Spleen (tissue), 11 donors: ENCODE measurements around the gene ISOC2. TPM values are rescaled to one million over a fixed set of nuclear protein-coding genes. Genes with fewer than 3 reads are reported as not detected.
"Not testable (repeated sequence)": the region's sequence is repeated elsewhere in the genome, so short reads cannot be mapped to it uniquely, and the experiment has no call there.

Experiments used
- DNase-seq: peaks from one replicate; pipeline ENCODE4 v3.0.0-alpha.2; 2020
- H3K27ac ChIP-seq, 8 donors: fragments of 200-600 bp; sonication (generic) in 7 of 8; 1 replicate in 4 of 8; 2 replicates in 4 of 8; pipeline versions ENCODE4 v1.5.0 to v1.8.0; 2016 to 2021; ENCODE audit warnings: inconsistent platforms in 4 of 8, mild to moderate bottlenecking in 4 of 8, moderate library complexity in 1 of 8
- H3K27me3 ChIP-seq, 7 donors: fragments of 200-600 bp; sonication (generic) in 6 of 7; replicated peaks in 1 of 7; 1 replicate in 4 of 7; 2 replicates in 3 of 7; pipeline versions ENCODE4 v1.5.0 to v1.8.0; 2016 to 2021; ENCODE audit warnings: inconsistent platforms in 3 of 7, mild to moderate bottlenecking in 1 of 7
- H3K36me3 ChIP-seq, 6 donors: fragments of 200-600 bp; sonication (generic) in 5 of 6; 1 replicate in 4 of 6; 2 replicates in 2 of 6; pipeline versions ENCODE4 v1.5.0 to v1.8.0; 2016 to 2021; ENCODE audit warnings: inconsistent platforms in 2 of 6
- H3K4me1 ChIP-seq, 6 donors: fragments of 200-600 bp; sonication (generic) in 5 of 6; 1 replicate in 3 of 6; 2 replicates in 3 of 6; pipeline versions ENCODE4 v1.5.0 to v1.8.0; 2016 to 2021; ENCODE audit warnings: inconsistent platforms in 3 of 6
- H3K4me3 ChIP-seq, 8 donors: fragments of 200-600 bp; sonication (generic) in 7 of 8; 1 replicate in 4 of 8; 2 replicates in 4 of 8; pipeline versions ENCODE4 v1.5.0 to v1.8.0; 2016 to 2021; ENCODE audit warnings: inconsistent platforms in 4 of 8, mild to moderate bottlenecking in 4 of 8, moderate library complexity in 2 of 8
- H3K9me3 ChIP-seq, 8 donors: fragments of 200-600 bp; sonication (generic) in 7 of 8; 1 replicate in 4 of 8; 2 replicates in 4 of 8; pipeline versions ENCODE4 v1.5.0 to v1.8.0; 2016 to 2021; ENCODE audit warnings: inconsistent platforms in 4 of 8
- POLR2A ChIP-seq, 3 donors: fragments of 450-650 bp; IDR thresholded peaks; one replicate each; pipeline ENCODE4 v1.5.1; 2017; ENCODE audit warnings: antibody characterized with exemption in 3 of 3, mild to moderate bottlenecking in 1 of 3
- POLR2AphosphoS5 ChIP-seq, 3 donors: sonication (generic); formaldehyde crosslinking; IDR thresholded peaks; one replicate each; pipeline ENCODE4 v1.5.1; 2017; ENCODE audit warnings: antibody characterized with exemption in 3 of 3
- WGBS, 5 donors: extraction: QIAGEN DNeasy Blood & Tissue Kit in 3 of 5; methylation state at CpG; one replicate each; pipeline versions ENCODE4 v1.1.5 to v1.1.7; 2013 to 2018; 5-methylcytosine and 5-hydroxymethylcytosine counted together
- intact Hi-C: fragments of 100-400 bp; cut with DNase I; formaldehyde crosslinking; loops from one replicate; pipeline ENCODE4 v1.15.0; 2023; ENCODE audit warnings: low total_unique reads
- polyA plus RNA-seq, 3 donors: library from polyadenylated mRNA; stranded (reverse); fragments of 200-250 nt; gene quantifications; one replicate each; pipeline ENCODE4 v1.2.1, GENCODE V29; 2013
- total RNA-seq, 7 donors: library from RNA; depleted of rRNA in 3 of 7; stranded (reverse); fragments of >200 nt in 3 of 7; fragmentation: NEBNext Ultra II Directional in 4 of 7; extraction: Animal tissue kit (Norgen Biotek cat#: 25700) in 4 of 7; gene quantifications; one replicate each; pipeline versions ENCODE4 v1.1.0 to v1.2.1, GENCODE V29; 2016 to 2021
- TF ChIP-seq, protein P1 (sequence below), 11 experiments: fragments of 200-600 bp in 7 of 11; fragments of 450-650 bp in 4 of 11; sonication (generic) in 4 of 11; IDR thresholded peaks in 8 of 11; conservative IDR thresholded peaks in 3 of 11; 1 replicate in 7 of 11; 2 replicates in 4 of 11; pipeline versions ENCODE4 v1.4.0 to v1.8.0; 2016 to 2021; ENCODE audit warnings: antibody characterized with exemption in 11 of 11, inconsistent platforms in 4 of 11, mild to moderate bottlenecking in 1 of 11
- donor health status: healthy with polysubstance abuse.
- donor health status: DM: no; HTN: no; CAD: no; lungs with moderate emphysema.
- donor health status: DM: no; HTN: no; CAD: no.
- donor health status: Bipolar disorder and iron deficiency.
- donor health status: healthy.
- donor health status: DM: no; HTN: no; CAD: no.
- donor health status: DM: yes; HTN: yes; CAD: no.

ISOC2 gene
- total and polyA plus RNA-seq, 10 donors = 38.6 to 98.7 (median 55.3) TPM

DNA sequence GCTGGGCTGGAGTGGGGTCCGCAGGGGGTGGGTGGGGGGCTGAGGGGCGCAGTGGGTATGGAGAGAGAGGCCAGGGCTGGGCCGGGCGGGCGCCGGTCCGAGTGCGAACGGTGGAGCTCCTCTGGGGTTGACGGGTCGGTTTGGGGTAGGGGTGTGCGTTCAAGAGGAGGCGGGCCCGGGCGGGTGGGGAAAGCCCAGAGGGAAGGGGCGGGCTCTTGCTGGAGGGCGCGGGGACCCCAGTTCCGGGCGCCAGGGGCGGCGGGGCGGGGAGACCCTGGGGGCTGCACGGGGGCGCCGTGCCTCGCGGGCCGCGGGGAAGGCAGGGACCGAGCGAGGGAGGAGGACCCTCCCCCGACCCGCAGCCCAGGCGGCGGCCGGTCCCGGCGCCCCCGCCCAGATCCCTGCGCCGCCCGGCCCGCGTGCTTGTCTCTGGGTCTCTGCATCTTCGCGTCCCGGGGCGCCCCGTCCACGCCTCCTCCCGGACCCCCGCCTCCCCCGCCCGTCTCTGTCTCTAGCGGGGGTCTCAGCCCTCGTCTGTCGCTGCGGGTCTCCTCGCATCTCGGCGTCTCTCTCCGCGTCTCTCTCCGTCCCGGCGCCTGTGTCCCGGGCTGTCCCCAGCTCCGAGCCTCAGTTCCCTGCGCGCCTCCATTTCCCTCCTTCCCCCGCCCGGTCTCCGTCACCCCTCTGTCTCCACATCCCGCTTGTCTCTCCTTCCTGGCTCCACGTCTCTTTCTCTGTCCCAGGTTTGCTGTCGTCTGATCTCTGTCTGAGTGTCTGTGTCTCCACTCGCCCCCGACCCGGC is 10.1 kb downstream of the ISOC2 start:
- DNase-seq = no peak
- Histone ChIP-seq H3K36me3 (peaks cover 0 to 28% (median 8%) of the 10 kb centered on the region in 6 donors), H3K4me3 (peak overlapping the region in 5 of 8 donors; percentile 1 to 57 (median 21)), H3K27me3 (peaks cover 8 to 57% (median 29%) of the 10 kb centered on the region in 7 donors), H3K9me3 (no peaks in the 10 kb centered on the region), H3K4me1 (peaks cover 10 to 24% (median 20%) of the 10 kb centered on the region in 6 donors), H3K27ac (no peak overlapping the region)
- TF ChIP-seq POLR2AphosphoS5 (IDR thresholded peaks at IDR 0.05) (no peak), POLR2A (IDR thresholded peaks at IDR 0.05) (no peak)
- TF ChIP-seq, protein P1, sequence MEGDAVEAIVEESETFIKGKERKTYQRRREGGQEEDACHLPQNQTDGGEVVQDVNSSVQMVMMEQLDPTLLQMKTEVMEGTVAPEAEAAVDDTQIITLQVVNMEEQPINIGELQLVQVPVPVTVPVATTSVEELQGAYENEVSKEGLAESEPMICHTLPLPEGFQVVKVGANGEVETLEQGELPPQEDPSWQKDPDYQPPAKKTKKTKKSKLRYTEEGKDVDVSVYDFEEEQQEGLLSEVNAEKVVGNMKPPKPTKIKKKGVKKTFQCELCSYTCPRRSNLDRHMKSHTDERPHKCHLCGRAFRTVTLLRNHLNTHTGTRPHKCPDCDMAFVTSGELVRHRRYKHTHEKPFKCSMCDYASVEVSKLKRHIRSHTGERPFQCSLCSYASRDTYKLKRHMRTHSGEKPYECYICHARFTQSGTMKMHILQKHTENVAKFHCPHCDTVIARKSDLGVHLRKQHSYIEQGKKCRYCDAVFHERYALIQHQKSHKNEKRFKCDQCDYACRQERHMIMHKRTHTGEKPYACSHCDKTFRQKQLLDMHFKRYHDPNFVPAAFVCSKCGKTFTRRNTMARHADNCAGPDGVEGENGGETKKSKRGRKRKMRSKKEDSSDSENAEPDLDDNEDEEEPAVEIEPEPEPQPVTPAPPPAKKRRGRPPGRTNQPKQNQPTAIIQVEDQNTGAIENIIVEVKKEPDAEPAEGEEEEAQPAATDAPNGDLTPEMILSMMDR (IDR thresholded peaks at IDR 0.05 in 8 of 11, conservative IDR thresholded peaks at IDR 0.05 in 3 of 11) = no peak
- intact Hi-C loops = no loop called here
- 2 to 3% (median 2%) methylated on average over 34 to 80 of the region's 80 CpGs for WGBS, 5 donors

DNA sequence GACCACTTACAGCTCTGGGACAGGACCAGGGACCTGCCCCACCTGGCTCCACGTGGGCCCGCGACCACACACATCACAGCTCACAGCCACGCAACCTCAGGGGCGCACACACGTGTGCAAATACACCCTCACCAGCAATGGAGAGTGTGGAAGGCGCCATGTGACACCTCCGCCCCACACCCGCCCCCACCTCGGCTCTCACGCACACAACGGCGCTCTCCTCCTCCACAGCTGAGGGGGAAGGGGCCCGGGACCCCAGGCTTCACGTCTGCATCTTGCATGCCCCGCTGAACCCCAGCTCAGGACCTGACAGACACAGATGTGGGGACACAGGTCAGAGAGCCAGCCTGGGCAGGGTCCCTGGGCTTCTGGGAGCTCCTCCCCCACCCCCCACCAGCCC is 12.0 kb downstream of the ISOC2 start:
- no peak for DNase-seq
- TF ChIP-seq POLR2AphosphoS5 (IDR thresholded peaks at IDR 0.05) (no peak), POLR2A (IDR thresholded peaks at IDR 0.05) (no peak)
- TF ChIP-seq, protein P1 (IDR thresholded peaks at IDR 0.05 in 8 of 11, conservative IDR thresholded peaks at IDR 0.05 in 3 of 11) = no peak
- Histone ChIP-seq H3K9me3 (no peaks in the 10 kb centered on the region), H3K27me3 (peaks cover 8 to 76% (median 40%) of the 10 kb centered on the region in 7 donors), H3K4me3 (no peak overlapping the region), H3K27ac (no peak overlapping the region), H3K4me1 (peaks cover 10 to 24% (median 20%) of the 10 kb centered on the region in 6 donors), H3K36me3 (peaks cover 0 to 9% (median 3%) of the 10 kb centered on the region in 6 donors)
- WGBS, 5 donors = 37 to 46% (median 39%) methylated on average over 6 to 16 of the region's 16 CpGs
- intact Hi-C loops = no loop called here

DNA sequence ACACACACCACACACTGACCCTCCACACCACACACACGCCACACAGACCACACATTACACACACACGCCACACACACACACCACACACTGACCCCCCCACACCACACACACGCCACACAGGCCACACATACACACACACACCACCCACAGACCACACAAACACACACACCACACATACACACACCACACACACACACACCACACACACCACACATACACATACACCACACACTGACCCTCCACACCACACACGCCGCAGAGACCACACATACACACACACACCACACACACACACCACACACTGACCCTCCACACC is 13.3 kb downstream of the ISOC2 start:
- H3K9me3 ChIP-seq, H3K36me3 ChIP-seq, H3K4me3 ChIP-seq, DNase-seq, intact Hi-C loops, H3K27ac ChIP-seq: not testable (repeated sequence)
- Histone ChIP-seq H3K4me1 (peaks cover 10 to 27% (median 19%) of the 10 kb centered on the region in 6 donors), H3K27me3 (peaks cover 8 to 87% (median 51%) of the 10 kb centered on the region in 7 donors)
- WGBS, 5 donors = 84 to 91% (median 87%) methylated on average over 5 of the region's 5 CpGs

DNA sequence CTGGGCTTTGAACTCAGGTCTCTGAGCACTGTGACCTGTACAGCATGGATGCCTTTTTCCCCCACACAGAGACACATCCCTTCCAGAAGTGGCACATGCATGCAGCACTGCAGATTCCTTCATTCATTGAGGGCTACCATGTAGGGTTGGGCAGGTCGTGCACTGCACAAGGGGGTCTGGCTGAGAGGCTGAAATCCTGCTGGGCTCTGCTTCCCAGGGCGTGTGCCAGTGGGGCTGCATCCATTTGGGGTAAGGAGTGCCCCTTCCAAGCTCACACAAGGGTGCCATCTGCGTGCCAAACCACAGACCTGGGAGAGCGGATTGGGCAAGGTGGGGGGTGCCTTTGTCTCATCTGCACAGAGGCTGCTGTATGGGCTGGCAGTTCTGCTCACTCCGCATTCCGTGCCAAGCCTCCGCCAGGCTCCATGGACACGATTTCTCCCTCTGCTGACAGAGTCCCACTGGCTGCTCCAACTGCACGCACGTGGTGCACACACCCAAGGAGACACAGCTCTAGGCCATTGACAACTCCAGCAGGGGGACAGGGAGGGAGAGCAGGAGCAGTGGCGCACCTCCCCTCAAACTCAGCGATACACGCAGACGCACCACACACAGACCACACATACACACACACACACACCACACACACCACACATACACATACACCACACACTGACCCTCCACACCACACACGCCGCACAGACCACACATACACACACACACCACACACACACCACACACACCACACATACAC is 13.8 kb downstream of the ISOC2 start:
- Histone ChIP-seq H3K4me1 (peaks cover 10 to 27% (median 17%) of the 10 kb centered on the region in 6 donors), H3K9me3 (no peaks in the 10 kb centered on the region), H3K27ac (no peak overlapping the region), H3K4me3 (no peak overlapping the region), H3K36me3 (no peaks in the 10 kb centered on the region), H3K27me3 (peaks cover 8 to 87% (median 52%) of the 10 kb centered on the region in 7 donors)
- WGBS, 5 donors = 27 to 42% (median 41%) methylated on average over 15 to 16 of the region's 16 CpGs
- TF ChIP-seq POLR2A (IDR thresholded peaks at IDR 0.05) (no peak), POLR2AphosphoS5 (IDR thresholded peaks at IDR 0.05) (no peak)
- TF ChIP-seq, protein P1 (IDR thresholded peaks at IDR 0.05 in 8 of 11, conservative IDR thresholded peaks at IDR 0.05 in 3 of 11) = no peak
- intact Hi-C loops = no loop called here
- no peak for DNase-seq
